NCI-H1930 (cell line): ENCODE measurements around the gene FCMR.
"Not testable (repeated sequence)": the region's sequence is repeated elsewhere in the genome, so short reads cannot be mapped to it uniquely, and the experiment has no call there.

ENCODE experiments used
- DNase-seq, 2 experiments: peaks; one replicate each; lab custom pipeline; 2025; lab: John Stamatoyannopoulos, UW

The FCMR gene

GRCh38 chr1:206923961-206924557 lies 2.3 kb upstream of the FCMR start:
- not testable (repeated sequence) for DNase-seq

- no peak for DNase-seq
Observed at GRCh38 chr1:206923009-206923960, 1.5 kb upstream of the FCMR start.

GRCh38 chr1:206922524-206922923 lies 783 bp upstream of the FCMR start:
- no peak for DNase-seq

GRCh38 chr1:206918076-206918475 lies 3.7 kb downstream of the FCMR start:
- no peak for DNase-seq

DNA sequence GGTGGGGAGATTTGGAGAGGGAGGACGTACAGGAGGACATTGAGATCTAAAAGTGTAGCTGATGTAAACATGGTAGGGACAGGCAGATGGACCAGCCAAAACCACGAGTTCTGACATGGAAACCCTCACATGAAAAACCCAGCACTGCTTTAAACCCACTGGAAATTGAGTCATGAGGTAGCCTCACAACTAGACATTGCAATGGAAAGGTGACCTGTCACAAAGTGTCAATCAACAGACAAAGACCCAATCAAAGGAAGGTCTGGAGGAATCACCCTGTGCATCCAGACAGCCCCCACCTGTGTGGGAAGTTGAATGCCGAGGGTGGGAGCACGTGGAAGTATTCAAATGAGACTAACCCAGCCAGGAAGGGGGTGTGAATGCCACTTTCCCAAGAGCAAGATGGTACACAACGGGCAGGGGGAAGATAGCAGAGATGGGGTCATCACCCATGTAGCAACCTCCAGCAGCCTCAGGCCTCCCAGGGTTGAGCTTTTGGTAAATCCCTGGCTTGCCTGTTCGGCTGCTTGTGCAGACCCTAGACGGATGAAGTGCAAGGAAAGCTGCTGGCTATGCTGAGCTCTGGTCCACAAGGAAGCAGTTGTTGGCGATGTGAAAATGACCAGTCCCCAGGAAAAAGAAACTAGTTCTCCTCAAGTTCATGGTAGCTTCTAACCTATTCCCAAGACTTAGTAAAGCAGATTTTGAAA lies 5.6 kb downstream of the FCMR start:
- DNase-seq, result no peak

GRCh38 chr1:206915030-206915735 lies 6.6 kb downstream of the FCMR start:
- no peak for DNase-seq

DNA sequence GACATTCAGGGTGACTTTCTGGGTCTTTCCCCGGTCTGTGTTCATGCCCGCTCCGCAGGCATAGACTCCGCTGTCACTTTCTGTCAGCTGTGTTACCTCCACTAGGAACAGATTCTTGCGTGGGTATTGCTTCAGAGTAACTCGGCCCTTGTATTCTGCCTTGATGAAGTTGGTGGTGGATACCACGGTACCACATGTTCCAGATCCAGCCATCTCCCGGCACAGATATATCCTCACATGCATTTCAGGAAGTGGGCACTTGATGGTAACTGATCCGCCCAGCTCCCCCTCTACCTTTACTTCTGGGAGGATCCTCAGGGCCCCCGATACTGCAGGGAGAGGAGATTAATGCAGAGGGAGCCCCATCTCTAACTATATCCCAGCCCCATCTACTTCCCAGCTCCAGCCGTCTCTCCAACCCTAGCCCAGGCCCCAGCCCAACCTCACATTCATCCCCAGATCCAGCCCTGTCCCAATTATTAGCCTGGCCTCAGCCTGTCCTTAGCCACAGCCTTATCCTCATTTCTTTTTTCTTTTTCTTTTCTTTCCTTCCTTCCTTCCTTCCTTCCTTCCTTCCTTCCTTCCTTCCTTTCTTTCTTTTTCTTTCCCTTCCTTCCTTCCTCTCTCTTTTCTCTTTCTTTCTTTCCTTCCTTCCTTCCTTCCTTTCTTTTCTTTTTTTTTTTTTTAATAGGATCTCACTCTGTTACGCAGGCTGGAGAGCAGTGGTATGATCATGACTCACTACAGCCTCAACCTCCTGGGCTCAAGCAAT lies 7.8 kb downstream of the FCMR start:
- no peak for DNase-seq

- DNase-seq, result peak; percentile 39 to 62
Observed at GRCh38 chr1:206912445-206913095, 9.2 kb downstream of the FCMR start.

DNA sequence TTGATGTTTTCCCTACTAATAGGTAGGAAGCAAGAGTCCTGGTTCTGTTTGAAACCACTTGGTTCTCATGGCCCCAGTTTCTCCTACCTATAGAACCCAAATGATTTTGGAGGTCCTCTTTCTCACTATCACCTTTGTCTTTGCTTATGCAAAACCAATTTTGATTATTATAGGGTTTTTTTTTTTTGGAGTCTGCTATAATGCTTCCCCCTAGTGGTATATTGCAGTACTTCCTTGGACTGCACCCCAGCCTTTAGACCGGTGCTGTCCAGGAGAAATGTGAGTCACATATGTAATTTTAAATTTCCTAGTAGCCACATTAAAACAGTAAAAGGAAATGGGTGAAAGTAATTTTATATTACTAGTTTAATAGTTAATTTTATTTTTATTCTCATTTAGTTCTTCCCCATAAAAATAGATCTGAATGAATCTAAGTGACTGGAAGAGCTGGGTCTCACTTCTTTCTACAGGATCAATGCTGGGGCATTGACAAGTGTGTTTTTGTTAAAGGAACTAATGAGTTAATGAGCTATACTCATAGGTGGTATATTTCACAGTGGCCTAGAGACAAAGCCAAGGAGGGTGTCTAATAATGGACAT lies 10.6 kb downstream of the FCMR start:
- DNase-seq, result peak in 1 of 2 experiments; percentile 7

DNA sequence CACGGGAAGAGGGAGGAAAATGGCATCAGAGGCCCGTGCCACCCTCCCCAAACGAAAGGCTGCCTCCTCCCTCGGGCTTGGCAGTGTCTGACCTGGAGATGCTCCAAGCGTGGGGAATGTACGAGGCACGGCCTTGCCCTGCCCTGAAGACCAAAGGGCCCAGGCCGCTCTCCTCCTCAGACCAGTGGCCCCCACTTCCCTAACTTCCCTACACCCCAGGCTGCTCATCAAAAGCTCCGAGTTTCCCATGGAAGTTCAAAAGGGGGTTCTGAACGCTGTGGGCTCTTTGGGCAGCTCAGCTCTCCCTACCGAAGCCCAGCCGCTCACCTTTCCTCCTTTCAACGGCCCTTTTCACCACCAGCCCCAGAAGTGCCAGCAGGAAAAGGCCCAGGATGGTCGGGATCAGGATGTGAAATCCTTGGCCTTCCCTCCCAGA lies 11.8 kb downstream of the FCMR start:
- DNase-seq, result no peak

DNA sequence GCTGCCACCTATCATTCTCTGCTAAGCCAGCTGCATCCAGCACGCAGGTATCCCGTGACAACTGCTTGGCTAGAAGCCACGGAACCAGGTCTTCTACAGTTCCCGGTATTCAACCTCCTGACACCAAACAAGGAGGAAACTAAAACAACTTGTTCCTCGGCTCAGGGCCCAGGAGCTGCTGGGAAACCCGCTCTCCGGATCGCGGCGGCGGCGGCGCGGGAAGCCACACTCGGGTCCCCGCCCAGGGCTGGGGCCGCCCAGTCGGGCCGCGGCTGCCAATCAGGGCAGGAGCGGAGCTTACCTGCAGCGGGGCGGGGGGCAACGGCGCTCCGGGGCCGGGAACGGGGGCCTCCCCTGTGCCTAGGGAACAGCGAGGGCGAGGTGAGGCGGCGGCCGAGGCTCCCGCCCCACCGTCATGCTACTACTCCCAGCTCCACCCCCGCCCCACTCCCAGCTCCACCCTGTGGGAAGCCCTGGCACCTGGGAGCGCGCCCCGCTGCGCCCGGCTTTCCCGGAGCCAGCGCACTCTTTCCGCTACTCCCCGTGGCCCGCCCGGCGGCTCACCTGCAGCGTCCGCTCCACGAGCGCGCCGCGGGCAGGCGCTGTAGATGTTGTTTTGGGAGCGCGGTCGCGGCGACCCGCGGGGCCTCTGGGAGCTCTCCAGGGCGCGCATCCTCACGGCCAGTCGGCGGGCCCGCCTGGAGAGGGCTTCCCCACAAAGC lies 12.4 kb downstream of the FCMR start:
- peak; percentile 52 to 53 for DNase-seq

- no peak for DNase-seq
Observed at GRCh38 chr1:206908038-206908437, 13.7 kb downstream of the FCMR start.

DNA sequence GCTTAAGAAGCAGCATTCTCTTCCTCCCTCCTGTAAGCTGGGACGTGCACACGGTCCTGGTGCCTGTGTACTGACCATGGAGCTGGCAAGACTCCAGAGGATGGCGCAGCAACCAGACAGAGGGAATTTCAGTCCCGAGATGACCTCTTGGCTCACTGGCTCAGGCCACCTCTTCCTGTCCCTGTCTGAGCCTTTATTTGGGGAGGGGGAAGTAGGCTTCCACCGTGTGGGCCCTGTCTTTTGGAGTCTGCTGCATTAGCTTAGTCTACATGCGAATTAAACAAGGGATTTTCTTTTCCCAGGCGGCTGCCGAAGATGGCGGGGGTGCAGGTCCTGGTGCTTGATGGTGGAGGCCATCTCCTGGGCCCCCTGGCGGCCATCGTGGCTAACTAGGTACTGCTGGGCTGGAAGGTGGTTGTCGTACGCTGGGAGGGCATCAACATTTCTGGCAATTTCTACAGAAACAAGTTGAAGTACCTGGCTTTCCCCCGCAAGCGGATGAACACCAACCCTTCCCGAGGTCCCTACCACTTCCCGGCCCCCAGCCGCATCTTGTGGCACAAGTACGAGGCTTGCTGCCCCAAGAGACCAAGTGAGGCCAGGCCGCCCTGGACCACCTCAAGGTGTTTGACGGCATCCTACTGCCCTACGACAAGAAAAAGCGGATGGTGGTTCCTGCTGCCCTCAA lies 14.3 kb downstream of the FCMR start:
- DNase-seq, result peak in 1 of 2 experiments; percentile 6

- DNase-seq, result no peak
Observed at GRCh38 chr1:206905295-206906164, 16.2 kb downstream of the FCMR start.

GRCh38 chr1:206904423-206905142 lies 17.2 kb downstream of the FCMR start:
- DNase-seq, result no peak

GRCh38 chr1:206903687-206904086 lies 18.1 kb downstream of the FCMR start:
- DNase-seq, result no peak

DNA sequence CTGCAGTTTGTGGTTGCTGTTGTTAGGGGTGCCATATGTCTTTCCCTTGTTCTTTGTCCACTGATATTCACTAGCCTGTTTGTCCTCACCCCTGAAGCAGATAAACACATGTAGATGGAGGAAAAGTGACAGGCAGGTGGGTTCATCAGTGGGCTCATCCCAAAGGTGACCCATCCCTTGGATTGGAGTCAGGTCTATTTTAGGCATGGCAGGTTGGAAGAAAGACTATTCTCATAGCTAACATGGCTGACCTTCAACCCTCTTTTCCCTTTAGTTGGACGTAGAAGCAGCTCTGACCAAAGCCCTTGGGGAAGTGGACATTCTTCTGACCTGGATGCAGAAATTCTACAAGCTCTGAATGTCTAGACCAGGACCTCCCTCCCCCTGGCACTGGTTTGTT lies 19.0 kb downstream of the FCMR start:
- no peak for DNase-seq
